ENCODE results near the gene FUT8. TPM values are rescaled to one million over a fixed set of nuclear protein-coding genes. Genes with fewer than 3 reads are reported as not detected.
"Not testable (repeated sequence)": the region's sequence is repeated elsewhere in the genome, so short reads cannot be mapped to it uniquely, and the experiment has no call there.

Gene FUT8
- total RNA-seq, 6 experiments from 2014 or later = 59.5 to 70.4 (median 63.8) TPM

DNA sequence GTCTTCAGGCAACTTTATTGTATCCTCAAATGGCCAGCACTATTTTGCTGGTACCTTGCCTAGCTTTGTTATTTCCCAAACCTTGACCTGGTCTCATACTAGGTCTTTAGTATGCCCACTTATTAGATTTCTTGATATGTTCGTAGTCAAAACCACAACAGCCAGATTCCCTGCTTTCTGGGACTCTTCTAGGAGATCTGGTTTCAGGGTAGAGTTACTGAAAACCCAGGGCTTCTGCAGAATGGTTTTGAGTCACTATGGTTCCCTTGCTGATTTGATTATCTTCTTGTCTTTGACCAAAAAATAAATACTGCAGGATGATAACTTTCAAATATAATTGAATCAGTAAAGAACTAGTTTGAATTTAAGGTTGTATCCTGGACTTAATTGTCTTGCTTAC is 211.2 kb downstream of the FUT8 start:
- Mint-ChIP-seq H3K27ac (no peak overlapping the region), H3K9me3 (no peaks in the 10 kb centered on the region), H3K36me3 (ENCODE audit: low read depth) (no peaks in the 10 kb centered on the region), H3K4me3 (no peak overlapping the region), H3K27me3 (ENCODE audit: insufficient read depth) (no peaks in the 10 kb centered on the region), H3K4me1 (ENCODE audit: low read depth) (no peaks in the 10 kb centered on the region)
- DNase-seq = no peak
- TF ChIP-seq, protein P1, sequence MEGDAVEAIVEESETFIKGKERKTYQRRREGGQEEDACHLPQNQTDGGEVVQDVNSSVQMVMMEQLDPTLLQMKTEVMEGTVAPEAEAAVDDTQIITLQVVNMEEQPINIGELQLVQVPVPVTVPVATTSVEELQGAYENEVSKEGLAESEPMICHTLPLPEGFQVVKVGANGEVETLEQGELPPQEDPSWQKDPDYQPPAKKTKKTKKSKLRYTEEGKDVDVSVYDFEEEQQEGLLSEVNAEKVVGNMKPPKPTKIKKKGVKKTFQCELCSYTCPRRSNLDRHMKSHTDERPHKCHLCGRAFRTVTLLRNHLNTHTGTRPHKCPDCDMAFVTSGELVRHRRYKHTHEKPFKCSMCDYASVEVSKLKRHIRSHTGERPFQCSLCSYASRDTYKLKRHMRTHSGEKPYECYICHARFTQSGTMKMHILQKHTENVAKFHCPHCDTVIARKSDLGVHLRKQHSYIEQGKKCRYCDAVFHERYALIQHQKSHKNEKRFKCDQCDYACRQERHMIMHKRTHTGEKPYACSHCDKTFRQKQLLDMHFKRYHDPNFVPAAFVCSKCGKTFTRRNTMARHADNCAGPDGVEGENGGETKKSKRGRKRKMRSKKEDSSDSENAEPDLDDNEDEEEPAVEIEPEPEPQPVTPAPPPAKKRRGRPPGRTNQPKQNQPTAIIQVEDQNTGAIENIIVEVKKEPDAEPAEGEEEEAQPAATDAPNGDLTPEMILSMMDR (IDR thresholded peaks at IDR 0.05) = no peak

DNA sequence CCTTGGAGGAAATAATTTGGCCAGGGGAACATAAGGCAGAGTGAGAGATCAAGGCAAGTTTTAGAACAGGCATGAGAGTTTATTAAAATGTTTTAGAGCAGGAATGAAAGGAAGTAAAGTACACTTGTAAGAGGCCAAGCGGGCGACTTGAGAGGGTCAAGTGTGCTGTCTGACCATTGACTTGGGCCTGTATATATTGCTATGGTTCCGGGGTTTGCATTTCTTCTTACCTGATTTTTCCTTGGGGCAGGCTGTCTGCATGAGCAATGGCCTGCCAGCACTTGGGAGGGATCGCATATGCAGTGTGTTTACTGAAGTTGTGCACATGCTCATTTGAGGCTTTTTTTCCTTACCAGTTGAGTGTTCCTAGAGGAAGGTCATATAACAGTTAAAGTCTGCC is 214.8 kb downstream of the FUT8 start:
- Mint-ChIP-seq H3K4me3 (no peak overlapping the region), H3K27ac (no peak overlapping the region), H3K27me3 (ENCODE audit: insufficient read depth) (no peaks in the 10 kb centered on the region), H3K9me3 (no peaks in the 10 kb centered on the region), H3K36me3 (ENCODE audit: low read depth) (peaks cover 6% of the 10 kb centered on the region), H3K4me1 (ENCODE audit: low read depth) (no peaks in the 10 kb centered on the region)
- DNase-seq = no peak
- TF ChIP-seq, protein P1 (IDR thresholded peaks at IDR 0.05) = no peak

DNA sequence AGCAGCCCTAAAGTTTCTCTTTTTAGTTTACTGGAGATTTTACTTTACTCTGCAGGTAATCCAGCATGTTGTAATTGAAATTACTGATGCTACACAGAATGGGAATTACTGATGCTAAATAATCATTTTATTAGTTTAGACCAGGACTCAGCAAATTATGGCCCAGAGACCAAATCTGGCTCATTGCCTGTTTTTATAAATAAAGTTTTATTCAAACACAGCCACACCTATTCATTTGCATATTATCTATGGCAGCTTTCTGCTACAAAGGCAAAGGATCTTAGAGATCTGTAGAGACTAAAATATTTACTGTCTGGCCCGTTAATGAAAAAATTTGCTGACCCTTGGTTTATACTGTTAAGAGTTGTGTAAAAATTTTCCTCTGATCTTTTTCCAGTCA is 216.1 kb downstream of the FUT8 start:
- DNase-seq = no peak
- TF ChIP-seq, protein P1 (IDR thresholded peaks at IDR 0.05) = no peak
- H3K9me3 Mint-ChIP-seq = no peaks in the 10 kb centered on the region
- H3K27me3 Mint-ChIP-seq (ENCODE audit: insufficient read depth) = no peaks in the 10 kb centered on the region
- no peak overlapping the region for H3K4me3 Mint-ChIP-seq
- no peak overlapping the region for H3K27ac Mint-ChIP-seq
- H3K4me1 Mint-ChIP-seq (ENCODE audit: low read depth) = no peaks in the 10 kb centered on the region
- peaks cover 11% of the 10 kb centered on the region for H3K36me3 Mint-ChIP-seq (ENCODE audit: low read depth)

DNA sequence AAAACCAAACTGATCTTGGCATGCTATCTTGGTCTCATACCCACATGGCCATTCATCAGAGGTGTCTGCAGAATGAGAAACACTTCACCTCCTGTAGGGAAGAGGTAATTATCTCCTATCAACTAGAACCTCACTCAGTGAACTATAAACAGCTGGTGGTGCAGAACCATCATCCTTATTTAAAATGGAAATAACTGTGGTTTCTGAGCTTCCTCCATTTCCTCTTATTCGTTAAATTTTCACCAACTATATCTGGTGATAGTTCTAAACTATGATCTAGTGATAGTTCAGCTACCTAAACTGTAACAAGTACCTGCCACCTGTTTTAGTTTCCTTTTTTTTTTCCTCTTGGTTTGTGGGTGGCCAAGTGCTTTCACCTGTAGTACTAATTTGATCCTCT is 218.5 kb downstream of the FUT8 start:
- no peak overlapping the region for H3K27ac Mint-ChIP-seq
- H3K4me1 Mint-ChIP-seq (ENCODE audit: low read depth) = no peaks in the 10 kb centered on the region
- no peaks in the 10 kb centered on the region for H3K27me3 Mint-ChIP-seq (ENCODE audit: insufficient read depth)
- no peak overlapping the region for H3K4me3 Mint-ChIP-seq
- DNase-seq = no peak
- peaks cover 7% of the 10 kb centered on the region for H3K9me3 Mint-ChIP-seq
- peaks cover 28% of the 10 kb centered on the region for H3K36me3 Mint-ChIP-seq (ENCODE audit: low read depth)
- TF ChIP-seq, protein P1 (IDR thresholded peaks at IDR 0.05) = no peak

DNA sequence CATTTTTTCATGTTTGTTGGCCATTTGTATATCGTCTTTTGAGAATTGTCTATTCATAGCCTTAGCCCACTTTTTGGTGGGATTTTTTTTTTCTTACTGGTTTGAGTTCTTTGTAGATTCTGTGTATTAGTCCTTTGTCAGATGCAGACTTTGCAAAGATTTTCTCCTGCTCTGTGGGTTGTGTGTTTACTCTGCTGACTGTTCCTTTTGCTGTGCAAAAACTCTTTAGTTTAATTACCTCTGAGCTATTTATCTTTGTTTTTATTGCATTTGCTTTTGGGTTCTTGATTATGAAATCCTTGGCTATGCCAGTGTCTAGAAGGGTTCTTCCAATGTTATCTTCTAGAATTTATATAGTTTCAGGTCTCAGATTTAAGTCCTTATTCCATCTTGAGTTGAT is 220.0 kb downstream of the FUT8 start:
- H3K36me3 Mint-ChIP-seq (ENCODE audit: low read depth) = peaks cover 33% of the 10 kb centered on the region
- peaks cover 2% of the 10 kb centered on the region; the same call in 1 of the 2 replicates for H3K4me1 Mint-ChIP-seq (ENCODE audit: low read depth)
- no peak overlapping the region for H3K27ac Mint-ChIP-seq
- no peak for DNase-seq
- no peak overlapping the region for H3K4me3 Mint-ChIP-seq
- no peaks in the 10 kb centered on the region for H3K27me3 Mint-ChIP-seq (ENCODE audit: insufficient read depth)
- TF ChIP-seq, protein P1 (IDR thresholded peaks at IDR 0.05) = no peak
- H3K9me3 Mint-ChIP-seq = peaks cover 7% of the 10 kb centered on the region

DNA sequence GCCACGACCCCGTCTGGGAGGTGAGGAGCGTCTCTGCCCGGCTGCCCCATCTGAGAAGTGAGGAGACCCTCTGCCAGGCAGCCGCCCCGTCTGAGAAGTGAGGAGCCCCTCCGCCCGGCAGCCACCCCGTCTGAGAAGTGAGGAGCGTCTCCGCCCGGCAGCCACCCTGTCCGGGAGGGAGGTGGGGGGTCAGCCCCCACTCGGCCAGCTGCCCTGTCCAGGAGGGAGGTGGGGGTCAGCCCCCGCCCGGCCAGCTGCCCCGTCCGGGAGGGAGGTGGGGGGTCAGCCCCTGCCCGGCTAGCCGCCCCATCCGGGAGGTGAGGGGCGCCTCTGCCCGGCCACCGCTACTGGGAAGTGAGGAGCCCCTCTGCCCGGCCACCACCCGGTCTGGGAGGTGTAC is 221.1 kb downstream of the FUT8 start:
- H3K9me3 Mint-ChIP-seq; DNase-seq; H3K27ac Mint-ChIP-seq; H3K27me3 Mint-ChIP-seq (ENCODE audit: insufficient read depth); H3K4me3 Mint-ChIP-seq: not testable (repeated sequence)
- H3K4me1 Mint-ChIP-seq (ENCODE audit: low read depth) = peaks cover 14% of the 10 kb centered on the region
- H3K36me3 Mint-ChIP-seq (ENCODE audit: low read depth) = peaks cover 38% of the 10 kb centered on the region

All from HFFc6 (cell line).